ENCODE measurements around the gene DUSP7.
"Not testable (repeated sequence)": the region's sequence is repeated elsewhere in the genome, so short reads cannot be mapped to it uniquely, and the experiment has no call there.

Gene DUSP7

GRCh38 chr3:52047295-52047960, 8.9 kb downstream of the DUSP7 start:
- no peak for DNase-seq (ENCODE audit: low spot score)

GRCh38 chr3:52046902-52047239, 9.5 kb downstream of the DUSP7 start:
- DNase-seq (ENCODE audit: low spot score), result no peak

GRCh38 chr3:52046186-52046901, 10.0 kb downstream of the DUSP7 start:
- DNase-seq (ENCODE audit: low spot score), result peak; percentile 56

GRCh38 chr3:52044869-52045619, 11.3 kb downstream of the DUSP7 start:
- DNase-seq (ENCODE audit: low spot score), result no peak

DNA sequence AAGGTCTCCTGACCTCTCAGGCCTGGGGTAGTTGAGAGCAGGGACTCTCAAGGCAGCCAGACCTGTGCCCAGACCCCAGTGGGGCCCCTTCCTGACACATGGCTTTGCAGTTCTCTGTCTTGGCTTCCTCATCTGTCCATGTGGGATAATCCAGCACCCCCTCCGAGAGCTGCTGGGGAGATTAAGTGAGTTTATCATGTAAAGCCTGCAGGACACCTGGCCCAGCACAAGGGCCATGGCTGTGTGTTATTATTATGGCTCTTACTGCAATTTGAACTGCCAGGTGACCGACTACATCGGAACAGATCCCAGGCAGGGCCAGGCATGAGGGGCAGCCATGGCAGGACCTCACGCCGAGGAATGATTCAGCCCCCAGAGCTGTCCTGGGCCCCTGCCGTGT, 12.6 kb downstream of the DUSP7 start:
- DNase-seq (ENCODE audit: low spot score), result no peak

DNA sequence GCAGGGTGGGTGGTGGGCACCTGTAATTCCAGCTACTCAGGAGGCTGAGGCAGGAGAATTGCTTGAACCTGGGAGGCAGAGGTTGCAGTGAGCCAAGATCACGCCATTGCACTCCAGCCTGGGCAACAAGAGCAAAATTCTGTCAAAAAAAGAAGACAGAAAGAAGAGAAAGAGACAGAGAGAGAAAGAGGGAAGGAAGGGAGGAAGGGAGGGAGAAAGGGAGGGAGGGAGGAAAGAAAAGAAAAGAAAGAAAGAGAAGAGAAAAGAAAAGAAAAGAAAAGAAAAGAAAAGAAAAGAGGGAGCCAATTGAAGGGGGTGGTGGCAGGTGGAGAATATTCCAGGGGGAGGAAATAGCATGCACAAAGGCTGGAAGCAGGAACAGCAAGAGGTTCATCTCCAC, 13.3 kb downstream of the DUSP7 start:
- not testable (repeated sequence) for DNase-seq (ENCODE audit: low spot score)

DNA sequence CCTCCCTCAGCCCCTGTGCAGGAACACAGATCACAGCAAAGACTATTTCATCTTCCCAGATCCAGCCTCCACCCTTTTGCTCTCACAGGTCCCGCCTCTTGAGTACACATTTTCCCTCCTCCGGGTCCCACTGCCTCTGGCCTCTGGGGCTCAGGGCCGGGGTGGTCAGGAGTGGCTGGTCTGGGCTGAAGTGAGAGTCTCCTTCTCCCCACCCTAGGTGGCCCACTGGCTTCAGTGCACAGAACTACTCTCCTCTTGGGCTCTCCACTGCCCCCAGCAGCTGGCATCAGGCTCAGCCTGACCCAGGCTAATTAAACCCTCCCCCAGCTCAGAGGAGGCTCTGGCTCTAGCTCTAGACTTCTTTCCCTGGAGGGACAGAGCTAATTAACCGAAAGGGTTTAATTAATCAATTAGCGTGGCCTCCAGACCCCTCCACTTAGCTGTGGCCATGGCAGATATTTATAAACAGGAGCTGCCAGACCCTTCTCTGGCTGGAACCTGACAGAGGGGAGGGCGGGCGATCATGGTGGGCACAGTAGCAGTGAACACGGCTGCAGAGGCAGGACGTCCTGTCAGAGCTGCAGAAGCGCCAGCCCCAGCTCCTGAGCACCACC, 15.1 kb downstream of the DUSP7 start:
- no peak for DNase-seq (ENCODE audit: low spot score)

DNA sequence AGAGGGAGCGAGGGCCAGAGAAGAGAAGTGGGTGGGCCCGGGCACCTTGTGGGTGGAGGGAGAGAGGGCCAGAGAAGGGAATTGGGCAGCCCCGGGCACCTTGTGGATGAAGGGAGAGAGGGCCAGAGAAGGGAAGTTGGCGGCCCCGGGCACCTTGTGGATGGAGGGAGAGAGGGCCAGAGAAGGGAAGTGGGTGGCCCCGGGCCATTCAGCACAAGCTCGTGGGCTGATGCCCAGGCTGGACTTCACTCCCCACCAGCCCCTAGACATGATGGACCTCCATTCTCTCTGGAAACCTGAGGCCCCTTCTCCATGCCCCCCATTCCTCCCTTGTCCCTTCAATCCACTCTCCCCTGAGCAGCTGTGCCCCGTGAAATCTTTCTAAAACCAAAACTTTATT, 15.8 kb downstream of the DUSP7 start:
- no peak for DNase-seq (ENCODE audit: low spot score)

GRCh38 chr3:52039846-52040245, 16.5 kb downstream of the DUSP7 start:
- no peak for DNase-seq (ENCODE audit: low spot score)

- DNase-seq (ENCODE audit: low spot score), result no peak
These were observed 16.9 kb downstream of the DUSP7 start for GRCh38 chr3:52039426-52039825.

DNA sequence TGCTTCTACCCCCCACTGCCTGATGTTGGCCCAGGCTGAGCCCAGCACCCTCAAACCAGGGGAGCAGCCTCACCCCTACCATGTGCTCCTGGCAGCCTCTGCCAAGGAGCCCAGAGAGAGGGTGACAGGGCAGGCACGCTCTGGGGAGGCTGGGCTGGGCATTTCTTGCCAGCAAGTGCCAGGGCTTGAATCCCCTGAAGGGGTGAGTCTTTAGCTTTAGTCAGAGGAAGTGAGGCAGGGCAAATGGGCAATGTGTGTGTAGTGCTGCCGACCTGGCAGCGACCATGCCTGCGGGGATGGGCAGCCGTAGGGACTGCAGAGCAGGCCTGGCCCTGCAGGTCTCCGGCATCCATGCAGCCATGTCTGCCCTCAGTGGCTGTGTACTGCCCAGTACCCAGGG, 18.1 kb downstream of the DUSP7 start:
- DNase-seq (ENCODE audit: low spot score), result no peak

GRCh38 chr3:52037291-52037690, 19.1 kb downstream of the DUSP7 start:
- no peak for DNase-seq (ENCODE audit: low spot score)

- DNase-seq (ENCODE audit: low spot score), result no peak
These were observed 19.5 kb downstream of the DUSP7 start for GRCh38 chr3:52036829-52037228.

GRCh38 chr3:52036222-52036694, 20.1 kb downstream of the DUSP7 start:
- no peak for DNase-seq (ENCODE audit: low spot score)

- no peak for DNase-seq (ENCODE audit: low spot score)
These were observed 21.7 kb downstream of the DUSP7 start for GRCh38 chr3:52034651-52035050.

GRCh38 chr3:52034212-52034611, 22.2 kb downstream of the DUSP7 start:
- no peak for DNase-seq (ENCODE audit: low spot score)

DNA sequence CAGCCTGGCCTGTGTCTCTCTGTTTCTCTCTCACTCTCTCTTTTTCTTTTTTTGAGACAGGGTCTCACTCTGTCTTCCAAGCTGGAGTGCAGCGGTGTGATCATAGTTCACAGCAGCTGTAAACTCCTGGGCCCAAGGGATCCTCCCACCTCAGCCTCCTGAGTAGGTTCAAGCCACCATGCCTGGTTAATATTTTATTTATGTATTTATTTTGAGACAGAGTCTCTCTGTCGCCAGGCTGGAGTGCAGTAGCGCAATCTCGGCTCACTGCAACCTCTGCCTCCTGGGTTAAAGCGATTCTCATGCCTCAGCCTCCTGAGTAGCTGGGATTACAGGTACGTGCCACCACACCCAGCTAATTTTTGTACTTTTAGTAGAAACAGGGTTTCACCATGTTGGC, 22.6 kb downstream of the DUSP7 start:
- DNase-seq (ENCODE audit: low spot score), result not testable (repeated sequence)

- DNase-seq (ENCODE audit: low spot score), result no peak
These were observed 23.5 kb downstream of the DUSP7 start for GRCh38 chr3:52032702-52033408.

GRCh38 chr3:52031896-52032295, 24.5 kb downstream of the DUSP7 start:
- DNase-seq (ENCODE audit: low spot score), result no peak

DNA sequence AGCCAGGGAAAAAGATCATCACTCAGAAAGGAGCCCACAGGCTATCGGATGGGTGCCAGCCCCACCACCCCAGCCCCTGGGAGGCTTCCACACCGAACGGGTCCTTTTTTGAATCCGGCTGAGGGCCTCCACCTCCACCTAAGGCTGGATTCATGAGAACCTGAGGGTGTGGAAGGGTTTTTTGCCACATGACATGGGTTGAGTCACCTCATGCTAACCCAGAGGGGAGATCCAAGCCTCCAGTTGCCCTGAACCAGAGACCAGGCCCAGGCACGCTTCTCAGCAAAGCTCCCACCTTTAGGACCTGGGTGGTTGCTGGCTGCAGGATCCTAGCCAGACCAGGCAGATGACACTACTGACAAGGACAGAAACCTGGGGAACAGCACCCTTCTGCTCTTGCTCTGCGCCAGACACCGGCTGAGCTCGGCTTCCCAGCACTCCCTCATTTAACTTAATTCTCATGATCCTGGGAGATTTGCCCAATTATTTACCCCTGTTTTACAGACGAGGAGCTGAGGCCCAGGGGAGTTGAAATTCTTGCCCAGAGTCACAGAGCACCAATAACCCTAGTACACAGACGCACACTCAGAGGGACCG, 25.6 kb downstream of the DUSP7 start:
- DNase-seq (ENCODE audit: low spot score), result no peak

GRCh38 chr3:52029535-52029934, 26.8 kb downstream of the DUSP7 start:
- DNase-seq (ENCODE audit: low spot score), result no peak

GRCh38 chr3:52029053-52029452, 27.3 kb downstream of the DUSP7 start:
- DNase-seq (ENCODE audit: low spot score), result no peak
